GM19193 (cell line): ENCODE data around the gene D2HGDH.

ENCODE experiments used
- POLR2A ChIP-seq: IDR thresholded peaks from 4 replicates; pipeline ENCODE4 v1.6.1; 2011; ENCODE audit not compliant: insufficient read depth, insufficient read length; ENCODE audit errors: extremely low read depth

D2HGDH gene

DNA sequence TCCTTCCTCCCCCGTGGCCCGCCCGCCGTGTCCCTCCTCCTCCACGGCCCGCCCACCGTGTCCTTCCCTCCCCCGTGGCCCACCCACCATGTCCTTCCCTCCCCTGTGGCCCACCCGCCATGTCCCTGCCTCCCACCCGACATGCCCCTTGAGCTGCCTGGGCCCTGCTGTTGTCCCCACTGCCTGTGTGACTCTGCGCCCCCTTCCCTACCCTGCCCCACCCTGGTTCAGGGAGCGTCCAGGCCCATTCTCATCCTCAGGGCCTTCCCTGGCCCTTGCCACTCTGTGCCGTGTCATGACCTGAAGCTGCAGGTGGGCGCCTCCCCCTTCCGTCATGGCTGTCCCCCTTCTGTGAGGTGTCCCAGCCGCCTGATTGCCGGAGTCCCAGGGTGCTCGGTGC, 20.7 kb downstream of the D2HGDH start:
- no peak for TF ChIP-seq POLR2A

DNA sequence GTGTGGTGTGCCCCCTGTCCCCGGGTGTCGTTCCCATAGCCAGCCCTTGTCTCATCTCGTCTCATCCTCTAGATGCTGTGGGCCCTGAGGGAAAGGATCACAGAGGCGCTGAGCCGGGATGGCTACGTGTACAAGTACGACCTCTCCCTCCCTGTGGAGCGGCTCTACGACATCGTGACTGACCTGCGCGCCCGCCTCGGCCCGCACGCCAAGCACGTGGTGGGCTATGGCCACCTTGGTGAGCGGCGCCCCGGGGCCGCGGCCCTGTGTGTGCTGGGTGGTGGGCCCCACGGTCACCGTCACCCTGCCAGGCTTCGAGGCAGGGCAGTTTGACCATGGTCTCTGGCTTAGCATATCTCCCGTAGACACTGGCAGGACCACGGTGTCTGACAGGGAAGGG, 21.3 kb downstream of the D2HGDH start:
- no peak for TF ChIP-seq POLR2A

DNA sequence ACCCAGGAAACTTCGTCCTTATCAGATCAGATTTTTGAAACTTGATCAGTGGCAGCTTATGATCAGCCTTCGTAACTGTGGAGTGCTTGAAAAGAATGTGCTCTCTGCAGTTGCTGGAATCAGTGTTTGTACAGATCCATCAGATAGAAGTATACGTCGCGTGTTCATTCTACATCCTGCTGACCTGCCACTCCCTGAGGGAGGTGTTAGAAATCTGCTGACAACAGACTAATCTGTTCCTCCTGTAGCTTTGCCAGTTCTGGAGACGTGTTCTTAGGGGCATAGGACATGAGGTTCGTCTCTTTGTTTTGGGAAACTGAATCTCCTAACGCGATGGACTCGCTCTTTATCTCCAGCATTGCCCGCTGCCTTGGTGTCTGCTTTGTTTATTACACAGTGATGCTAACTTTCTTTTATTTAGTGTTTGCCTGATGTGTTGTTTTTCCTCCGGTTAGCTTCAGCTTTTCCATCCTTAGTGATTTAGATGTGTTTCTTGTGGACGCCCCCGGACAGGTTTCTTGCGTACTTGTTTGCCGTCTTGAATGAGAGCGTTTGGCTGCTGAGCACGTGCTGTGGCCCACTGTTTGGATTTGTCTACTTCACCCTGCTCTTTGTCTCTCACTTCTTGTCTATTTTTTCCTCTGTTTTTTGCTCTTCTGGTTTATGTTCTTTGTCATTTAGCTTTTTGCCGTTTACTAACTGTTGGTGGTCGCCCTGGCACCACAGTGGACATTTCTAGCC, 24.8 kb downstream of the D2HGDH start:
- no peak for TF ChIP-seq POLR2A

DNA sequence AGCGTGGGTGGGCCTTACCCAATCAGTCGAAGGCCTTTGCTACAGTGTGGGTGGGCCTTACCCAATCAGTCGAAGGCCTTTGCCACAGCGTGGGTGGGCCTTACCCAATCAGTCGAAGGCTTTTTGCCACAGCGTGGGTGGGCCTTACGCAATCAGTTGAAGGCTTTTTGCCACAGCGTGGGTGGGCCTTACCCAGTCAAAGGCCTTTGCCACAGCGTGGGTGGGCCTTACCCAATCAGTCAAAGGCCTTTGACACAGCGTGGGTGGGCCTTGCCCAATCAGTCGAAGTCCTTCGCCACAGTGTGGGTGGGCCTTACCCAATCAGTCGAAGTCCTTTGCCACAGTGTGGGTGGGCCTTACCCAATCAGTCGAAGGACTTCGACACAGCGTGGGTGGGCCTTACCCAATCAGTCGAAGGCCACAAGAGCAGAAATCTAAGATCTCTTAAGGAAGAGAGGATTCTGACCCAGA, 25.9 kb downstream of the D2HGDH start:
- TF ChIP-seq POLR2A, result no peak

DNA sequence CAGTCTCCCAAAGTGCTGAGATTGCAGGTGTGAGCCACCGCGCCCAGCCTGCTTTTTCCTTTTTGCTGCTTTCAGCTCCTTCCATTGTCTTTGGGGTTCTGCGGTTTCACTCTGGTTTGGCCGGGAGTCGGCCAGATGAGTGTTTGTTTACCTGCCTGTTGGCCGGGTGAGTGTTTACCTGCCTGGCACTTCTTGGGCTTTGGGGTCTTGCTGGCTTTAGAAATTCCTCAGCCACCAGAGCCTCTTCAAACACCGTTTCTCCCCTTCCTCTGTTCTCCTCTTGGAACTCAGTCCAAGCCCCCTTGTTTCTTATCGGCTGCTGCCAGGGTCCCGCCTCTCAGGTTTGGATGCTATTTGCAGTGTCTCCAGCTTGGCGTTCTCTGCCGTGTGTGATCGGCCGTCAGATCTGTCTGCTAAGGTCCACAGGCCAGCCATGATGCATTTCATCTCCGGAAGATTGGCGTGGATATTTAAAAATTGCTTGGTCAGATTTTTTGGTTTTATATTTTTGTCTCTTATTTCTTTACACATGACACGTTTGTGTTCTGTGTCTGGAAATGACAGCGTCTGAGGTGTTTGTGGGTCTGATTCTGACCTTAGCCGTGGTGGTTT, 28.0 kb downstream of the D2HGDH start:
- TF ChIP-seq POLR2A, result no peak

DNA sequence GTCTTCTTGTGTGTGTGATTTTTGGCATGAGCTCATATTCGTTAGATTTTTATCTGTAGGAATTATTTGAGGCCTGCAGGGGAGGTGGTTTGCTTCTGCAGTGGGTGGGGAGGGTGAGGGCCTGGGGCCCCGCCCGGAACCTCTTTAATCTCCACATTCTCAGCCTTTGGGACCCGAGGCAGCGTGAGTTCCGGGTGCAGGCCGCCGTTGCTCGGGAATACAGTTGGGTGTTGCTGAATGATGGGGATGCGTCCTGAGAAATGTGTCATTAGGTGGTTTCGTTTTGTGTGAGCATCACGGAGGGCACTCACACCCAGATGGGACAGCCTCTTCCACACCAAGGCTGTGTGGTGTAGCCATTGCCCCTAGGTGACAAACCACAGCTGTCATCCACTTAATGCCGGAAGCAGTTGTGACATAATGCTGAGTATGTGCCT, 28.5 kb downstream of the D2HGDH start:
- TF ChIP-seq POLR2A, result no peak

DNA sequence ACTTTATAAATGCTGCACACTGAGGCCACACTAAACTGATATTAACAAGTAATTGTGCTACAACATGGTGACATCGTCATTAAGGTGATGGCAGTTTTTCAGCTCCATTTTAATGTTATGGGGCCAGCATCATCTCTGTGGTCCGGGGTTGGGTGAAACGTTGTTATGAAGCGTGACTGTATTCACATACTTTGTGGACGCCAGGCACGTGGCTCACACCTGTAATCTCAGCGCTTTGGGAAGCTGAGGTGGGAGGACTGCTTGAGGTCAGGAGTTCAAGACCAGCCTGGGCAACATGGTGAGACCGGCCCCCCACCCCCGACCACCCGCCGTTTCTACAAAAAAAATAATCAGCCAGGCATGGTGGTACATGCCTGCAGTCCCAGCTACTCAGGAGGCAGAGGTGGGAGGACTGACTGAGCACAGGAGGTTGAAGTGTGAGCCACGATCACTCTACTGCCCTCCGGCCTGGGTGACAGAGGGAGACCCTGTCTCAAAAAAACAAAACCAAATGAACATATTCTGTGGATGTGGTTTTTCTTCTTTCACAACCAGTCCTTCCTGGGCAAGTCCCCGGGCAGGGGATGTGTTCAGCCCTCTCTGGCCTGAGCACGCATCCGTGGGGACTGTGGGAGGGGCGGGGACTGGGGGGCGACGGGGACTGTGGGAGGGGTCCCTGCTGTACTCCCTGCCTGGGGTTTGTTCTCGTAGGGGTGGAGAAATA, 29.3 kb downstream of the D2HGDH start:
- no peak for TF ChIP-seq POLR2A

DNA sequence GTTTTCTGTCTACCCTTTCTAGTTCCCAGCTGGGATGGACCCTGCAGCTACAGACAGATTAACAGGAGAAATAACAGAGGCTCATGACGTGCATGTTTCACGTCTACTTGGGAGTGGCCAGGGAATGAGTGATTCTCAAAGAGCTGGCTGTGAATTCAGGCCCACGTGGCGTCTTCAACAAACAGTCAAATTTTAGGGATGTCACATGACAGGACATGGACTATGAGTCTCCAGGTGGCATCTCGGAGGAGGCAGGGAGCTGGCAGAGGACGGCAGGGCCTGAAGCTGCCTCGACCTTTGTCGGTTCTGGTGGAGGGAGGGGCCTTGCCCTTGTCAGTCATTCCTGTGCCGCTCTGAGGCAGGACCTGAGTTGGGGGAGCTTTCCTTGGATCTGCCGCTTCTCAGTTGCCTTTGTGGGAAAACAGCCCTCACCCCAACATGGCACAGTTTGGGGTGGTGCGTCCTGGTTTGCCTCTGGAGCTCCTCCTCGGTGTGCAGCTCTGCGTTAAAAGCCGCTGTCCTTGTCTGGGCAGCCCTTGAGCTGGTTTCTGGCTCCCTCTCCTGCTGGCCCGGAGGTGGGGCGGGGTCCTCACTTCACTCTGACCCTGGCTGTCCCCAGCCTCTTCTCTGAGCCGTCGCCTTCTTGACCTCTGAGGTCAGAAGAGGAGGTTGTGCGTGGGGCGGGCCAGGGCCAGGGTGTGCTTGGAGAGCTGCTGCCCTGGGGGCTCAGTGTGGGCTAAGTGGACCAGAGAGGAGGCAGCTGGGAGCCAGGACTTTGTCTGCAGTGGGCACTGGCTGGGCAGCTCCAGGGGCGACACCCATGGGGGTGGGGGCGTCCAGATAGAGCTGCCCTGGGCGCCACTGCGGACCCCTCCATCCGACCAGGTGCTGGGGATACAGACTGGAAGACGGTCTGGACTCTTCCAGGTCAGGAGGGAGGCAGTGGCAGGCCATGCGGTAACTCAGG, 30.1 kb downstream of the D2HGDH start:
- TF ChIP-seq POLR2A, result no peak

DNA sequence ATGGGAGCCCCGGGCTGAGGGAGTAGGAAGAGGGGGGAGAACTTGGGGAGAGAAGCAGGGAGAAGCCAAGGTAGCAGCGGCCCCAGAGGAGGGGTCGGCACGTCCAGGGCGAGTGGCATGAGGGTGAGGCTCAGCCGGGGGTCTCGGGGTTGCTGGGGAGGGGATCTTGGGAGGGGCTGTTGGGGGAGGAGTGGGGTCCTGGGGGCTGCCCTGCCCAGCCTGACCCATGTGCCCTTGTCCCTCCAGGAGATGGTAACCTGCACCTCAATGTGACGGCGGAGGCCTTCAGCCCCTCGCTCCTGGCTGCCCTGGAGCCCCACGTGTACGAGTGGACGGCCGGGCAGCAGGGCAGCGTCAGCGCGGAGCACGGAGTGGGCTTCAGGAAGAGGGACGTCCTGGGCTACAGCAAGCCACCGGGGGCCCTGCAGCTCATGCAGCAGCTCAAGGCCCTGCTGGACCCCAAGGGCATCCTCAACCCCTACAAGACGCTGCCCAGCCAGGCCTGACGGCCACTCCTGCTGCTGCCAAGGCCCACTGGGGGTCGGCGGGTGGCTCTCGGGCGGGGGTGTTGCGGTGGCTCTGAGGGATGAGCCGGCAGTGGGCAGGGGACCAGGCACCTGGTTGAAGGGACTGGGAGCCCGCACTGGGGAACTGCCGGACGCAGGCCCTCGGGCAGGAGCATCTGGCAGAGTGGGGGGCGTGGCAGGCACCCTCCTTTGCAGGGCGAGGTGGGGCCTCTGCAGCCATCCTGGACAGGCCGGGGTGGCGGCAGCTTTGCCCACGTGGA, 33.2 kb downstream of the D2HGDH start:
- TF ChIP-seq POLR2A, result no peak

DNA sequence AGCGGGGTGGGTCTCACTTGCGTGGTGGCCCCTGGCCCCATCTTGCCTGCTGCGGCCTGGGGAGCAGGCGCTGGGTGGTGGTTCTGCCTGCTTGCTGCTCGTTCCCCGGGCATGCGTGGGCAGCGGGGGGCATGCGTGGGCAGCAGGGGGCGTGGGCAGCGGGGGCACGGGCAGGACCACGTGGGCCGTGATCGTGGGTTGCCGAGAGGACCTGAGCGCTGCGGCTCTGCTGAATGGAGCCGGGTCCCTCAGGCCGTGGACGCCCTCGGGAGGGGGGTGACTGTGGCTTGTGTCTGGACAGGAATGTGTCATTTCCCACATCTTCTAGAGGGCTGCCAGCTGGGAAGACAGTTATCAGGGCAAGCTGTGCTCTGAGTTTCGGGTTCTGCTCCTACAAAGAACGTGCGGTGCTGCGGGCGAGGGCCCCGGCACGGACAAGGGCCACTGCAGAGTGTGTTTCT, 33.9 kb downstream of the D2HGDH start:
- TF ChIP-seq POLR2A, result no peak

DNA sequence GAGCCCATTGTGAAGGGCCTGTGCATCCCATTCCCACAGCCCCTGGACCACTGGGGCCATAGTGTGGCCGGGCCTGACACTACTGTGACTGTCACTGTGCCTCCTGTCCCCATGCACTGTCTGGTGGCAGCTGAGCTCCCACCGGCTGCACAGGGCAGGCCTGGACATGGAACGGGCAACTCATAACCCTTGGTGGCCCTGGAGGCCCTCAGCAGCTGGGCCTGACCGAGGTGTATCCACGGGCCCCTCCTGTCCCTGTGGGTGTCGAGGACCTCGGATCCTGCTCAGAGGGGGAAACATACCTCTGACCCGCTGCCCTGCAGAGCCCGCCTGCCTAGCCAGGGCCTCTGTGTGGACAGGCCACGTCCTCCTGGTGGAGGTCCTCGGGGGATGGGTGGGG, 34.4 kb downstream of the D2HGDH start:
- TF ChIP-seq POLR2A, result no peak

DNA sequence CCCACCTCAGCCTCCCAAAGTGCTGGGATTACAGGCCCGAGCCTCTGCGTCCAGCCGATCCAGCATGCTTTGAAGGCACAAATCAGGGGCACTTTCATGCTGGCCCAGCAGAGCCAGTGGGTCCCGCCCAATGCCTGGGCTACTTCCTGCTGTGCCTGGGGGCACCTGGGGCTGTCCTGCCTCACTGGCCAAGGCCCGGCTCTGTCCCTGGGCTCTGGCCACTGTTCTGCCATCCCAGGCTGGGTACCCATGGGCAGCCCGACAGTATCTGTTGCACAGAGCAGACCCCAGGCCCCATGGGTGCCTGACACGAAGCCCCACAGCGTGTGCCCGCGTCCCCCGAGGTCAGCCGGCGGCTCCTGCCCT, 35.4 kb downstream of the D2HGDH start:
- no peak for TF ChIP-seq POLR2A

DNA sequence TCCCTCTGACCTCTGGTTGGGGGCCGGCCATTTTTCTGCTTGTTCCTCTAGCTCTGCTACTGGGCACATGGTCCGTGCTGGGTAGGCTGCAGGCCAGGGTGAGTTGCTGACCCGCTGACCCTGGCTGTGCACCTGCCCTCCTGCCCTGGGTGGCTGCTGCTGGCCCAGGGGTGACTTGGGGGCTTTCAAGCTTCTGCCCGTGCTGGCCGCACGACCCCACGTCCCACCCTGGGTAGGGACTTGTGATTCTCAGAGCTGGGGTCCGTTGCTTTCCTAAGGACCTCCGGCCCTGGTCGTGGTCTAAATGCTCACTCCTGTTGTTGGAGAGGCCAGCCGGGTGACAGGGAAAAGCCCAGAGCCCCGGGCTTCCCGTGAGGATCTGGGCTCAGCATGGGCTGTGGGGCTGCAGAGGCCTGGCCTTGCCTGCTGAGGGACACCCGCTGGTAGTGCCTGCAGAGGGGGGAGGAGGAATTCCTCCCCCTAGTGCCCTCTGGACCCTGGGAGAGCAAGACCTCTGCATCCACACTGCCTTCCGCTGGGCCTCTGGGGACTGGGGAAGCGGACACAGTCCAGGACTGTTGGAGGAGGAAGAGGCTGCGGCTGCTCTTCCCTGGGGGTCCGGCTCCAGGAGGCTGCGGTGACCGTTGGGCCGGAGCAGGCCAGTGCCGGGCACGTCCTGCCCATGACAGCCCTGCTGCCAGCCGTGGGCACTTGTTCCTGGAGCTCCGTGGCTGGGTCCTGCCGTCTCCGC, 35.9 kb downstream of the D2HGDH start:
- no peak for TF ChIP-seq POLR2A

DNA sequence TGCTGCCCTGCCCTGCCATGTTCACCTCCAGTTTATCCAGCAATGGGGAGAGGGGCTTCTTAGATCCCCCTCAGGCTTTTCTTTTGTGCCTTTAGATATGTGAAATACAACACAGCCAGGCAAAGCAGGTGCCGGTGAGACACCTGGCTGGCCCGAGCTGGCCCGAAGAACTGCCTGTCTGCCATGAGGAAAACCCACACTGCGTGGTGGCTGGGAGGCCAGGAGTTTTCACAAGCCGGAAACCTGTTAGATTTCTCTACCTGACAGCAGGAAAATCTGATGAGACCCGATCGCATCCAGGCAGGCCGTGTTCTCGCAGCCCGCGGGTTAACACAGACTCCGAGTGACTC, 36.5 kb downstream of the D2HGDH start:
- no peak for TF ChIP-seq POLR2A
